MCF 10A (cell line): Measurements from ENCODE around the gene WDR88. TPM values are rescaled to one million over a fixed set of nuclear protein-coding genes. Genes with fewer than 3 reads are reported as not detected.

Experiments
- BruUV-seq: library from RNA; stranded (reverse); fragments of 400-500 nt; replicated peaks from 2 replicates; lab custom pipeline; 2021; lab: Mats Ljungman, UMichigan
- CTCF ChIA-PET: fragments of 300-600 bp; sonication (Branson Sonifier 250); formaldehyde crosslinking; extraction: SDS; loops from one replicate; lab custom pipeline; 2021; ENCODE audit warnings: antibody characterized with exemption, inconsistent platforms; lab: Yijun Ruan, JAX
- POLR2A ChIA-PET: fragments of 300-600, 350-650 bp; sonication (Branson Sonifier 250); formaldehyde crosslinking; extraction: SDS; loops from one replicate; lab custom pipeline; 2020; ENCODE audit warnings: antibody characterized with exemption, inconsistent platforms; lab: Yijun Ruan, JAX
- DNase-seq: peaks from one replicate; pipeline ENCODE4 v3.0.0-alpha.2; 2018; ENCODE audit not compliant: unreplicated experiment
- H3K27ac Mint-ChIP-seq: one replicate; pipeline ENCODE4 v1.8.0; 2022; ENCODE audit warnings: mild to moderate bottlenecking, low read depth, mixed read lengths; ENCODE audit not compliant: unreplicated experiment
- H3K27me3 Mint-ChIP-seq: one replicate; pipeline ENCODE4 v1.8.0; 2022; ENCODE audit warnings: mixed read lengths; ENCODE audit not compliant: insufficient read depth, unreplicated experiment
- H3K36me3 Mint-ChIP-seq: one replicate; pipeline ENCODE4 v1.8.0; 2022; ENCODE audit warnings: mild to moderate bottlenecking, moderate library complexity, mixed read lengths; ENCODE audit not compliant: insufficient read depth, unreplicated experiment
- H3K4me1 Mint-ChIP-seq: one replicate; pipeline ENCODE4 v1.8.0; 2022; ENCODE audit warnings: mixed read lengths; ENCODE audit not compliant: insufficient read depth, unreplicated experiment
- H3K4me3 Mint-ChIP-seq: one replicate; pipeline ENCODE4 v1.8.0; 2022; ENCODE audit warnings: mild to moderate bottlenecking, moderate library complexity, mixed read lengths; ENCODE audit not compliant: unreplicated experiment
- H3K9me3 Mint-ChIP-seq: one replicate; pipeline ENCODE4 v1.8.0; 2022; ENCODE audit warnings: mixed read lengths; ENCODE audit not compliant: unreplicated experiment
- CTCF ChIP-seq: fragments of 200-600 bp; IDR thresholded peaks from one replicate; pipeline ENCODE4 v1.8.0; 2022; ENCODE audit warnings: antibody characterized with exemption, mild to moderate bottlenecking; ENCODE audit not compliant: unreplicated experiment
- intact Hi-C: fragments of 100-400 bp; cut with micrococcal nuclease; formaldehyde crosslinking; loops from 2 replicates; pipeline ENCODE4 v1.14.1; 2022
- total RNA-seq: library from RNA; stranded (reverse); gene quantifications from 2 replicates; pipeline ENCODE4 v1.2.3, GENCODE V29; 2022

WDR88 gene
- total RNA-seq, 1 experiment from 2014 or later = not detected

- H3K27me3 Mint-ChIP-seq = no peaks in the 10 kb centered on the region
- ChIA-PET CTCF (interaction anchor here (0.6 to 1.0 kb wide), 4 partner anchors 15 to 290 kb away, joined by 3 to 6 read pairs (median 4); no protein-coding TSS in a partner anchor), POLR2A (interaction anchor here (0.7 kb wide), 1 partner anchor 13 kb away, joined by 3 read pairs; no protein-coding TSS in a partner anchor)
- no peak for DNase-seq
- no TSS peak for BruUV-seq
- H3K4me3 Mint-ChIP-seq = no peak overlapping the region
- no peaks in the 10 kb centered on the region for H3K9me3 Mint-ChIP-seq
- H3K27ac Mint-ChIP-seq = no peak overlapping the region
- peaks cover 64% of the 10 kb centered on the region for H3K36me3 Mint-ChIP-seq
- intact Hi-C loops = no loop called here
- no peaks in the 10 kb centered on the region for H3K4me1 Mint-ChIP-seq
- no peak for TF ChIP-seq CTCF
Measured at GRCh38 chr19:33129901-33130300, 2.0 kb upstream of the WDR88 start.

GRCh38 chr19:33130433-33130832, 1.5 kb upstream of the WDR88 start:
- no peak for TF ChIP-seq CTCF
- no peaks in the 10 kb centered on the region for H3K4me1 Mint-ChIP-seq
- H3K36me3 Mint-ChIP-seq = peaks cover 64% of the 10 kb centered on the region
- ChIA-PET CTCF (interaction anchor here (0.6 to 1.0 kb wide), 5 partner anchors 14 to 130 kb away, joined by 3 to 6 read pairs (median 4); no protein-coding TSS in a partner anchor), POLR2A (interaction anchor here (0.7 kb wide), 1 partner anchor 13 kb away, joined by 3 read pairs; no protein-coding TSS in a partner anchor)
- no peak overlapping the region for H3K27ac Mint-ChIP-seq
- BruUV-seq = no TSS peak
- H3K27me3 Mint-ChIP-seq = no peaks in the 10 kb centered on the region
- DNase-seq = no peak
- H3K4me3 Mint-ChIP-seq = no peak overlapping the region
- intact Hi-C loops = no loop called here
- no peaks in the 10 kb centered on the region for H3K9me3 Mint-ChIP-seq

DNA sequence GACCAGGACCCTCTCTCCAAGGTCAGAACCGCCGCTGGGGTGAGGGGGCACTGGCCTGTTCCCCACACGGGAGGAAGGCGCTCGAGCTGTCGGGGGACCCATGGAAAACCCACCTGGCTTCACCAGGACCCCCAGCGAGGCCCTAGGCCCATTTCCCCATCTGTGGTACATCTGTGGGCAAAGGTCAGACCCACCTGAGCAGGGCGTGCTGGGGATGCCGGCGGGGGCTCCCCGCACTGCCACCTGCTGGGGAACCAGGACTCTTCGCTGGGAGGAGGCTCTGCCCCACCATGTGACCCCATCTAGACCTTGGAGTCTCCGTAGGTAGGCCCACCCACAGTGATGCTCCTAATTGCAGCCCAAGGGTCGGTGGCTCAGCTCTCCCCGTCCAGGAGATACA, 511 bp downstream of the WDR88 start:
- Mint-ChIP-seq H3K4me1 (no peaks in the 10 kb centered on the region), H3K4me3 (no peak overlapping the region), H3K36me3 (peaks cover 45% of the 10 kb centered on the region), H3K27ac (no peak overlapping the region), H3K9me3 (no peaks in the 10 kb centered on the region), H3K27me3 (no peaks in the 10 kb centered on the region)
- intact Hi-C loops = no loop called here
- ChIA-PET POLR2A (no interaction called here), CTCF (interaction anchor here (0.6 to 2.1 kb wide), 4 partner anchors 9 to 619 kb away, joined by 3 to 5 read pairs (median 3); no protein-coding TSS in a partner anchor)
- peak; percentile 26 for TF ChIP-seq CTCF
- no TSS peak for BruUV-seq
- no peak for DNase-seq

DNA sequence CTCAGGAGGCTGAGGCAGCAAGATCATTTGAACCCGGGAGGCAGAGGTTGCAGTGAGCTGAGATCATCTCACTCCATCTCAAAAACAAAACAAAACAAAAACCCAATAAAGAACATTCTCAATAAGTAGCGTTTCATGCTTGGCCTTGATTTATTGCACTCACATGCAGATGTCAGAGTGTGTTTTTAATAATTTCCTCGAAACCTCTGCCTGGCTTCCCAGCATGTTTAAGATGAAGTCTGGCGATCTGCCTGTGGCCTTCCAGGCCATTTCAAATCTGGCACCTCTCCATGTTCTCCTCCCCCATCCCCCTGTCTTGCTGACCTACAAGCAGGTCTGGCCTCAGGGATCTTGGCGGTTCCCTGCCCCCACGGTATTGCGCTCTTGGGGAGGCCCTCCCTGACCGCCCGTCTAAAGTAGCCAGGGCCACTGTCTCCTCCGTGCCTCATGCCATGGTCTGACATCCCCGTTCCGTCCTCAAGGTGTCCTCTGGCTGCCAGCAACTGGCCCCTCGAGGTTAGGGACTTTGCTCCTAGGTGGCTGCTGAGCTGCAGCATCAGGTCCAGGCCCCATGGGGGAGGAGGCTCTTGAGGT, 1.6 kb downstream of the WDR88 start:
- POLR2A ChIA-PET = no interaction called here
- H3K27ac Mint-ChIP-seq = no peak overlapping the region
- CTCF ChIA-PET = interaction anchor here (0.6 to 2.1 kb wide), 6 partner anchors 10 to 417 kb away, joined by 3 to 5 read pairs (median 4); no protein-coding TSS in a partner anchor
- intact Hi-C loops = no loop called here
- no peak for DNase-seq
- no peak overlapping the region for H3K4me3 Mint-ChIP-seq
- no TSS peak for BruUV-seq
- H3K36me3 Mint-ChIP-seq = peaks cover 34% of the 10 kb centered on the region
- H3K4me1 Mint-ChIP-seq = no peaks in the 10 kb centered on the region
- TF ChIP-seq CTCF = no peak
- H3K9me3 Mint-ChIP-seq = no peaks in the 10 kb centered on the region
- no peaks in the 10 kb centered on the region for H3K27me3 Mint-ChIP-seq
